Activated CD4-positive, alpha-beta T cell treated with anti-CD3 and anti-CD28 coated beads for 4 hours (primary cell): ENCODE data around the gene KRTCAP2.

Experiments
- DNase-seq, 2 donors: peaks; one replicate each; pipeline ENCODE4 v3.0.0-alpha.2; 2020

The KRTCAP2 gene

DNA sequence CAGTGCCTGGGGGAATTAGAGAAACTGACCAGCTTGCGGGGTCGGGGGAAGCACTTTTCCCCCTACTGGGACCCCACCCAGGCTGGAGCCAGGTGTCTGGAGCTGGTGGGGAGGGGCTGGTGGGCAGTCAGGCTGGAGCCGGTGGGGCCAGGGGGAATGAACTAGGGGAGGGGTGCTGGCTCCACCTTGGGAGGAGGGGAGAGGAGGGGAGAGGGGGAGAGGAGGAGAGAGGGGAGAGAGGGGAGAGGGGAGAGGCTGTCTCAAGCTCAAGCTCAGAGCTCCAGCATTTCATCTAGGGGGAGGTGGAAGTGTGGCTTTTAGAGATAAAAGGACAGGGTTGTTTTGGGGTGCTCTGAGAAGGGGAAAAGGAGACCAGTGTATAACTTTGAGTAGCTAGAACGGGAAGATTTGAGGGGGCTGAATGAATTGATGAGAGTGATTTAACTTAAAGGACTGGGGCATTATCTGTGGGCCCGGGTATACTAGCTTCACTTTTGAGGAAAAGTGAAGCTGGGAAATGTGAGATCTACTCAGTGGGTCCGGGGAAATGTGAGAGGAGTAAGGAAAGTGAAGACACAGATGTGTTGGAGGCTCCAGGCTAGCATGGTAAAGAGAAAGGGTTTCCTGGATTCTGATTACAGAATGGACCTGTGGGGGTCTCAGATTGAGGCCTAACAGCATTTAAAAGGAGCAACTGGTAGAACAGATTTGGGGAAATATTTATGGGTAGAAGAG is 42.7 kb downstream of the KRTCAP2 start:
- DNase-seq = no peak

DNA sequence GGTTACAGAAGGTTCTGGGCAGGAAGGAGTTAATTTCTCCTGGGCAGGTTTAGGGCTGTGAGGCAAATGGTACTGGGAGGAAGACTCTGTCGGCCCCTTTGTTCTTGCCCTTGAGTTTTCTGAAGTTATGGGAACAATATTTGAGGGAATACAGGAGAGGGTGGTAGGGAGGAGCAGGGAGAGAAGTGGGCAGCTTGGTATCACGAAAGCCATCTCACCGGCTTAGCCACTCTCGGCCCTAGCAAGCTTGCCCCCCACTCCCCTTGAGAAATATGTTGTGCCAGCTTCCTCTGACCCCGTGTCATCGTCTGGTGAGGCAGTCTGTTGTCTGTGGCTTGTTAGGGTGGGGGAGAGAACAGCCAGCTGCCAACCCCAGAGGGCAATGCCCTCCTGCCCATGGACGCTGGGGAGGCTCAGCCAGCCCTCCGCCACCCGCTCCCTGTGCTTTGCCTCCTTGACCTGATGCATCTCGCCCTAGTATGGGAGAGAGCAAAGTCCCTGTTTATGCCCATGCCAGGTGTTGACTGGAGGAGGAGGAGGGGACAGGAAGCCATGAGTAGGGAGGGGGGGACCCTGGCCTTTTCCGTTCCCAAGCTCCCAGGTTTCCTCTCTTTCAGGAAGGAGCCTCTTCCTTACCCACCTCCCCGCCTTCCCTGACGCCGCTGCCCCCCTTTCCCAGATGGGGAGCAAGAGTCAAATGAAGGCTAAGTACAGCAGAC is 44.2 kb downstream of the KRTCAP2 start:
- no peak for DNase-seq

GRCh38 chr1:155127967-155128754 is 44.9 kb downstream of the KRTCAP2 start:
- no peak for DNase-seq

- DNase-seq = peak; percentile 38 to 40
Measured at GRCh38 chr1:155127105-155127966, 45.8 kb downstream of the KRTCAP2 start, which contains the start of gene EFNA1. EFNA1 (plus strand) TSS chr1:155127876; CDS start chr1:155127978, 102 bp downstream.

DNA sequence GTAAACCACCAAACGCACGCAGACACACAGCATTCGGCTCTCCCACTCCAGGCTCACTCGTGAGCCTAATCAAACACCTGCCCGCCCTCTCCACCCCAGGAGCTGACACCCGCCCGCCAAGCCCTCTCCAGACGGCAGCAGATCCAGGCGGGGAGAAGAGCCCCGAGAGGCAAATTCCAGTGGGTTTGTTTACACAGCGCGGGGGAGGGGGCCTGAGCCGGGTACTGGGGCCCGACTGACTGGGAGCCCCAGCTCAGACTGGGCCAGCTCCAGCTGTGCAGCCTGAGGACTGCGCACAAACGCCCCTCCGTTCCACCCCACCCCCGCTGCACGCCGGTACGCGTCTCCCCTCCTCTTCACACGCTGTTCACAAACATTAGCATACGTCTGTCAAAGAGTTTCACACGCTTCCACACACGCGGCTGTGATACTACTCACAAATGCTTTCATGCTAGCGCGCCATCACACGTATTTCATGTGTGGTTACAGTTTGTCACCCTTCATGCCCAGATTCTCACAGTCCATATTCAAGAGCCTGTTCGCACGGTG is 46.5 kb downstream of the KRTCAP2 start:
- DNase-seq = peak; percentile 22 to 28

GRCh38 chr1:155125946-155126555 is 47.1 kb downstream of the KRTCAP2 start:
- DNase-seq = no peak

- no peak for DNase-seq
Measured at GRCh38 chr1:155125511-155125945, 47.6 kb downstream of the KRTCAP2 start.

DNA sequence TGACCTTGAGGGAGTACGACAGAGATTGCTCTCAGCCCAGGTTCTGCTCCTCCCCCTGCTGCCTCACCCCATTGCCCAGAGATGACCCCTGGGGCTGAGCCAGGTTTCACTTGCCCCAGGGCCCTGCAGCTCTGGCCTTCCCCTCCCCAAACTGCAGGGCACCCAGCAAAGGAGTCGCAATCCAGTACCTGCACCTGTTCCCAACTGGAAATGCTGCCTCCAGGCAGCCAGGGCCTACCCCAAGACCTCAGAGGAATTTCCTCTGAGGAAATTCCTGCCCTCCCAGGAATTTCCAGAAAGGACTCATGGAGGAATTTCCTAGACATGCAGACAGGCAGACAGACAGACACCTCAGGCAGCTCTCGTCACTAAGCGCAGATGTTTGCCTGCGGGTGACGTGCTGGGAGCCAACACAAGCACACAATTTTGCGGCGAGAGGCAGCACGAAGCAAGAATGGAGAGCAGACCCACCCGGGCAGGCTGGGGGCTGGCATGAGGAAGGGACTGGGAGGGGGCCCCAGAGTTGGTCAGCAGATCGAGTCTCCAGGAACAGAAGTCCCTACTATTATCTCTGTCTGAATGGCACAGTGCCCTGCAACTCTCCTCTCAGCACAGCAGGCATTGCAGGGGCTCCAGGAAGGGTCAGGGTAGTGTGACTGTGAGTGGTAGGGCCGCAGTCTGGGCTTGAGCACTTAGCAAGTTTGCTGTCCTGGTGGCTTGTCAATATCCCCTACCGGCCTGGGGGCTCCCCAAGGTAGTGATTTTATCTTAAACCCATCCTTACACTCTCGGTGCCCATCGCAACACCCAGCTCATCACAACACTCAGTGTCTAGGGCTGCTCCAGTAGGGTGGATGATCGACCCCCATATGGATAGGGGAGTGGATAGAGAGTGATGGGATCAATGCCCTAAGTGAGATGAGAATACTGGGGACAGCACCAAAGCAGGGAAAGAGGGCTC is 48.3 kb downstream of the KRTCAP2 start:
- DNase-seq = no peak

DNA sequence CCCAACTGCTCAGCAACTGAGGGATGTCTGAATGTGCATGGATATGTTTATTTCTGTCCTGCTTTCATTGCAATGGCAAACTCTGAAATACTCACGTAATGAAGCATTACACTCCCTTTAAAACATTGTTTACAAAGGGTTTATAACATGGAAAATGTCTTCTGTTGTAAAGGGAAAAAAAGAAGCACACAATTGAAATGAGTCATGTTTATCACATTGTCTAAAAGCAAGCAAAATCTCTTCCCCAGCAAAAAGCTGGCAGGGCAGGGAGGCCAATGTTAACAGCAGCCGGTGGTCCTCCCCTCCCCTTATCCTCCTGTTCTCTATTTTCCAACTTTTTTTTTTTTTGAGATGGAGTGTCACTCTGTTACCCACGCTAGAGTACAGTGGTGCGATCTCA is 49.3 kb downstream of the KRTCAP2 start:
- no peak for DNase-seq

DNA sequence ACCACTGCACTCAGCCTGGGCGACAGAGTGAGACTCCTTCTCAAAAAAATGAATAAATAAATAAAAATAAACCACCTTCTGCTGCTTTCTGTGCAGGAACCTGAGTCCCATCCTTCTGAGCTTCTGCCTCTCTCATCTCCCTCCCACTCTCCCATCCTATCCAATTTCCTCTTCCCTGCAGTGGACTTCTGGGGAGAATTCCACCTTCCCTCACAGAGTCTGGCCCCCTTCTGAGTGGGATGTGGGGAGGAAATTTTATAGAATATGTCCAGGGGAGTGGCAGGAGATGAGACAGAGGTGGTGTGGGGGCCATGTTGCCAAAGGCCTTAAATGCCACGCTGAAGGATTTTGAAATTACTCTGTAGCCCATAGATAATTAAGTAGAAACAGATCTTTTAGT is 50.8 kb downstream of the KRTCAP2 start:
- no peak for DNase-seq

DNA sequence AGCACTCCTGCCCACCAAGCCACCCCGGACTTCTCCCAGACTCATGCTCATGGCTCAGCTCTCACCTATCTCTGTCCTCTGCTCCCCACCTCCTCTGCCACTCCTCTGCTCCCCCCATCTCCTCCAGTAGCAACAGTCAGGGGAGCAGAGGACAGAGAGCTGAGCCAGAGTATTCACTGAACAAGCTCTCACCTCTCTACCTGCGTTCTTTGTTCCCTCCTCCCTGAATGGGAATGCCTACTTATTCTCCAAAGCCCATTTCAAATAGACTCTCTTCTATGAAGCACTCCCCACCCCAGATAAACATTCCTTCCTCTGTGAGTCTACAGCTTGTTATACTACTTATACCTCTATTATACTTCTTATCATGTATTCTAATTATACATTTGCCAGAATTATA is 51.9 kb downstream of the KRTCAP2 start:
- no peak for DNase-seq

- no peak for DNase-seq
Measured at GRCh38 chr1:155120253-155120652, 52.9 kb downstream of the KRTCAP2 start.
